Measurements from ENCODE around the gene BCORL1.

GRCh38 chrX:130005089-130005807, 22.8 kb downstream of the BCORL1 start:
- TF ChIP-seq CTCF (IDR thresholded peaks at IDR 0.05; ENCODE audit: extremely low read depth in 1 of 2, insufficient read depth in 1 of 2, low read depth in 1 of 2, low read length in 2 of 2) (no peak), POLR2A (IDR thresholded peaks at IDR 0.05; ENCODE audit: low read depth, low read length) (no peak), FOS (IDR thresholded peaks at IDR 0.05; ENCODE audit: borderline replicate concordance, insufficient read depth, low read length) (no peak), MYC (IDR thresholded peaks at IDR 0.05; ENCODE audit: low read depth, low read length) (no peak), POLR2AphosphoS5 (IDR thresholded peaks at IDR 0.05; ENCODE audit: insufficient read depth, low read depth, low read length) (no peak), MAX (IDR thresholded peaks at IDR 0.05; ENCODE audit: insufficient read depth, insufficient read length) (no peak), EZH2 (IDR thresholded peaks at IDR 0.05; ENCODE audit: borderline replicate concordance, low read depth, low read length, severe bottlenecking) (no peak), GATA2 (IDR thresholded peaks at IDR 0.05; ENCODE audit: insufficient read depth, insufficient read length, low read depth, low read length) (no peak), JUN (IDR thresholded peaks at IDR 0.05; ENCODE audit: borderline replicate concordance, insufficient read depth, insufficient read length, low read depth) (no peak)

Data from endothelial cell of umbilical vein (primary cell).